ENCODE results near the gene TAL1. TPM values are rescaled to one million over a fixed set of nuclear protein-coding genes. Genes with fewer than 3 reads are reported as not detected.

TAL1 gene
- total RNA-seq, 4 donors from 2014 or later: 0.59 to 1.6 (median 0.70) TPM

- H3K4me3 ChIP-seq: no peak overlapping the region
- DNase-seq (no peak), ATAC-seq (no peak)
- H3K36me3 ChIP-seq: no peaks in the 10 kb centered on the region
- intact Hi-C loops (cut with DNase I; ENCODE audit: low total_unique reads) (no loop called here), in situ Hi-C loops (cut with MboI; ENCODE audit: low sequenced_read_pairs in 4 of 4) (no loop called here)
- no peaks in the 10 kb centered on the region for H3K4me1 ChIP-seq
- TF ChIP-seq CTCF (IDR thresholded peaks at IDR 0.05 in 4 of 5, conservative IDR thresholded peaks at IDR 0.05 in 1 of 5) (no peak), POLR2A (IDR thresholded peaks at IDR 0.05) (no peak)
- H3K9me3 ChIP-seq: no peaks in the 10 kb centered on the region
- peak overlapping the region in 1 of 4 donors; percentile 58 for H3K27ac ChIP-seq
- H3K27me3 ChIP-seq: no peaks in the 10 kb centered on the region
Measured at GRCh38 chr1:47213230-47213963, 18.6 kb downstream of the TAL1 start.

- H3K27me3 ChIP-seq: no peaks in the 10 kb centered on the region
- in situ Hi-C loops (cut with MboI; ENCODE audit: low sequenced_read_pairs in 4 of 4): no loop called here
- H3K27ac ChIP-seq: peak overlapping the region in 3 of 4 donors; percentile 41 to 62 (median 58)
- no peaks in the 10 kb centered on the region for H3K4me1 ChIP-seq
- no peaks in the 10 kb centered on the region for H3K36me3 ChIP-seq
- intact Hi-C loops (cut with DNase I; ENCODE audit: low total_unique reads): no loop called here
- H3K4me3 ChIP-seq: no peak overlapping the region
- no peak for TF ChIP-seq POLR2A (IDR thresholded peaks at IDR 0.05)
- TF ChIP-seq CTCF (IDR thresholded peaks at IDR 0.05 in 4 of 5, conservative IDR thresholded peaks at IDR 0.05 in 1 of 5): no peak
- H3K9me3 ChIP-seq: no peaks in the 10 kb centered on the region
- DNase-seq (no peak), ATAC-seq (no peak)
Measured at GRCh38 chr1:47212636-47213229, 19.3 kb downstream of the TAL1 start.

GRCh38 chr1:47211796-47212269 lies 20.2 kb downstream of the TAL1 start:
- no peaks in the 10 kb centered on the region for H3K4me1 ChIP-seq
- TF ChIP-seq CTCF (IDR thresholded peaks at IDR 0.05 in 4 of 5, conservative IDR thresholded peaks at IDR 0.05 in 1 of 5): no peak
- peak in 1 of 2 donors; percentile 25 for TF ChIP-seq POLR2A (IDR thresholded peaks at IDR 0.05)
- H3K9me3 ChIP-seq: no peaks in the 10 kb centered on the region
- intact Hi-C loops (cut with DNase I; ENCODE audit: low total_unique reads) (no loop called here), in situ Hi-C loops (cut with MboI; ENCODE audit: low sequenced_read_pairs in 4 of 4) (no loop called here)
- no peak overlapping the region for H3K4me3 ChIP-seq
- peak overlapping the region in 3 of 4 donors; percentile 41 to 62 (median 58) for H3K27ac ChIP-seq
- DNase-seq (peak; percentile 18 to 34), ATAC-seq (peak in 1 of 2 donors; percentile 63)
- no peaks in the 10 kb centered on the region for H3K27me3 ChIP-seq
- no peaks in the 10 kb centered on the region for H3K36me3 ChIP-seq

- in situ Hi-C loops (cut with MboI; ENCODE audit: low sequenced_read_pairs in 4 of 4): no loop called here
- Histone ChIP-seq H3K27ac (no peak overlapping the region), H3K9me3 (no peaks in the 10 kb centered on the region), H3K4me1 (no peaks in the 10 kb centered on the region), H3K27me3 (no peaks in the 10 kb centered on the region), H3K36me3 (no peaks in the 10 kb centered on the region), H3K4me3 (no peak overlapping the region)
- ATAC-seq: no peak
- TF ChIP-seq CTCF (IDR thresholded peaks at IDR 0.05 in 4 of 5, conservative IDR thresholded peaks at IDR 0.05 in 1 of 5): no peak
- TF ChIP-seq POLR2A (IDR thresholded peaks at IDR 0.05): no peak
- intact Hi-C loops (cut with DNase I; ENCODE audit: low total_unique reads): no loop called here
- no peak for DNase-seq
Measured at GRCh38 chr1:47210666-47211065, 21.4 kb downstream of the TAL1 start.

Data from gastrocnemius medialis (tissue), 4 donors.